ENCODE measurements around the gene NR6A1. TPM values are rescaled to one million over a fixed set of nuclear protein-coding genes. Genes with fewer than 3 reads are reported as not detected.

The NR6A1 gene
- total and polyA plus RNA-seq, 2 experiments from 2014 or later = 44.2 to 139 TPM

DNA sequence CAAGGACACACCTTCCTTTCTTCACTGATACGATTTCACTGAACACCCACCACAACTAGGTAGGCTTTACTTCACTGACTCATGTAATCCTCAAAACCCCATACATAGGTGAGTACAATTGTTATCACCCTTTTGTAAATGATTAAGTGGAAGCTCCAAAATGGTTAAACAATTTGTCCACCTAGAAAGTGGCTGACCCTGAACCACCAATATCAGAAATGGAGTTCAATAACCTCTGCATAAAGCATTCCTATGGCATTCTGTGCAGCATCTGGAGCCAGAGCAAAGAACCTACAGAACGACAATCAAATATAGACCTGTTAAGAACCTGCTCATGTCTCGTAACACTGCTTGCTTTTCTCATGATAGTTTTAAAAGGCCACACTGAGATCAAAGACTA, 213.2 kb downstream of the NR6A1 start (continued):
- TF ChIP-seq, protein P1, sequence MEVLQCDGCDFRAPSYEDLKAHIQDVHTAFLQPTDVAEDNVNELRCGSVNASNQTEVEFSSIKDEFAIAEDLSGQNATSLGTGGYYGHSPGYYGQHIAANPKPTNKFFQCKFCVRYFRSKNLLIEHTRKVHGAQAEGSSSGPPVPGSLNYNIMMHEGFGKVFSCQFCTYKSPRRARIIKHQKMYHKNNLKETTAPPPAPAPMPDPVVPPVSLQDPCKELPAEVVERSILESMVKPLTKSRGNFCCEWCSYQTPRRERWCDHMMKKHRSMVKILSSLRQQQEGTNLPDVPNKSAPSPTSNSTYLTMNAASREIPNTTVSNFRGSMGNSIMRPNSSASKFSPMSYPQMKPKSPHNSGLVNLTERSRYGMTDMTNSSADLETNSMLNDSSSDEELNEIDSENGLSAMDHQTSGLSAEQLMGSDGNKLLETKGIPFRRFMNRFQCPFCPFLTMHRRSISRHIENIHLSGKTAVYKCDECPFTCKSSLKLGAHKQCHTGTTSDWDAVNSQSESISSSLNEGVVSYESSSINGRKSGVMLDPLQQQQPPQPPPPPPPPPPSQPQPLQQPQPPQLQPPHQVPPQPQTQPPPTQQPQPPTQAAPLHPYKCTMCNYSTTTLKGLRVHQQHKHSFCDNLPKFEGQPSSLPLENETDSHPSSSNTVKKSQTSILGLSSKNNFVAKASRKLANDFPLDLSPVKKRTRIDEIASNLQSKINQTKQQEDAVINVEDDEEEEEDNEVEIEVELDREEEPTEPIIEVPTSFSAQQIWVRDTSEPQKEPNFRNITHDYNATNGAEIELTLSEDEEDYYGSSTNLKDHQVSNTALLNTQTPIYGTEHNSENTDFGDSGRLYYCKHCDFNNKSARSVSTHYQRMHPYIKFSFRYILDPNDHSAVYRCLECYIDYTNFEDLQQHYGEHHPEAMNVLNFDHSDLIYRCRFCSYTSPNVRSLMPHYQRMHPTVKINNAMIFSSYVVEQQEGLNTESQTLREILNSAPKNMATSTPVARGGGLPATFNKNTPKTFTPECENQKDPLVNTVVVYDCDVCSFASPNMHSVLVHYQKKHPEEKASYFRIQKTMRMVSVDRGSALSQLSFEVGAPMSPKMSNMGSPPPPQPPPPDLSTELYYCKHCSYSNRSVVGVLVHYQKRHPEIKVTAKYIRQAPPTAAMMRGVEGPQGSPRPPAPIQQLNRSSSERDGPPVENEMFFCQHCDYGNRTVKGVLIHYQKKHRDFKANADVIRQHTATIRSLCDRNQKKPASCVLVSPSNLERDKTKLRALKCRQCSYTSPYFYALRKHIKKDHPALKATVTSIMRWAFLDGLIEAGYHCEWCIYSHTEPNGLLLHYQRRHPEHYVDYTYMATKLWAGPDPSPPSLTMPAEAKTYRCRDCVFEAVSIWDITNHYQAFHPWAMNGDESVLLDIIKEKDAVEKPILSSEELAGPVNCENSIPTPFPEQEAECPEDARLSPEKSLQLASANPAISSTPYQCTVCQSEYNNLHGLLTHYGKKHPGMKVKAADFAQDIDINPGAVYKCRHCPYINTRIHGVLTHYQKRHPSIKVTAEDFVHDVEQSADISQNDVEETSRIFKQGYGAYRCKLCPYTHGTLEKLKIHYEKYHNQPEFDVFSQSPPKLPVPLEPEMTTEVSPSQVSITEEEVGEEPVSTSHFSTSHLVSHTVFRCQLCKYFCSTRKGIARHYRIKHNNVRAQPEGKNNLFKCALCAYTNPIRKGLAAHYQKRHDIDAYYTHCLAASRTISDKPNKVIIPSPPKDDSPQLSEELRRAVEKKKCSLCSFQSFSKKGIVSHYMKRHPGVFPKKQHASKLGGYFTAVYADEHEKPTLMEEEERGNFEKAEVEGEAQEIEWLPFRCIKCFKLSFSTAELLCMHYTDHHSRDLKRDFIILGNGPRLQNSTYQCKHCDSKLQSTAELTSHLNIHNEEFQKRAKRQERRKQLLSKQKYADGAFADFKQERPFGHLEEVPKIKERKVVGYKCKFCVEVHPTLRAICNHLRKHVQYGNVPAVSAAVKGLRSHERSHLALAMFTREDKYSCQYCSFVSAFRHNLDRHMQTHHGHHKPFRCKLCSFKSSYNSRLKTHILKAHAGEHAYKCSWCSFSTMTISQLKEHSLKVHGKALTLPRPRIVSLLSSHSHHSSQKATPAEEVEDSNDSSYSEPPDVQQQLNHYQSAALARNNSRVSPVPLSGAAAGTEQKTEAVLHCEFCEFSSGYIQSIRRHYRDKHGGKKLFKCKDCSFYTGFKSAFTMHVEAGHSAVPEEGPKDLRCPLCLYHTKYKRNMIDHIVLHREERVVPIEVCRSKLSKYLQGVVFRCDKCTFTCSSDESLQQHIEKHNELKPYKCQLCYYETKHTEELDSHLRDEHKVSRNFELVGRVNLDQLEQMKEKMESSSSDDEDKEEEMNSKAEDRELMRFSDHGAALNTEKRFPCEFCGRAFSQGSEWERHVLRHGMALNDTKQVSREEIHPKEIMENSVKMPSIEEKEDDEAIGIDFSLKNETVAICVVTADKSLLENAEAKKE (CRISPR knock-in tag; IDR thresholded peaks at IDR 0.05) = no peak
- TF ChIP-seq CREB1 (CRISPR knock-in tag; IDR thresholded peaks at IDR 0.05; ENCODE audit: low read depth) = no peak
- no peak for TF ChIP-seq ZNF114 (CRISPR knock-in tag; IDR thresholded peaks at IDR 0.05)
- TF ChIP-seq, protein P2, sequence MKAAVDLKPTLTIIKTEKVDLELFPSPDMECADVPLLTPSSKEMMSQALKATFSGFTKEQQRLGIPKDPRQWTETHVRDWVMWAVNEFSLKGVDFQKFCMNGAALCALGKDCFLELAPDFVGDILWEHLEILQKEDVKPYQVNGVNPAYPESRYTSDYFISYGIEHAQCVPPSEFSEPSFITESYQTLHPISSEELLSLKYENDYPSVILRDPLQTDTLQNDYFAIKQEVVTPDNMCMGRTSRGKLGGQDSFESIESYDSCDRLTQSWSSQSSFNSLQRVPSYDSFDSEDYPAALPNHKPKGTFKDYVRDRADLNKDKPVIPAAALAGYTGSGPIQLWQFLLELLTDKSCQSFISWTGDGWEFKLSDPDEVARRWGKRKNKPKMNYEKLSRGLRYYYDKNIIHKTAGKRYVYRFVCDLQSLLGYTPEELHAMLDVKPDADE (IDR thresholded peaks at IDR 0.05) = no peak
- TF ChIP-seq NANOG (IDR thresholded peaks at IDR 0.05; ENCODE audit: borderline replicate concordance) = no peak

DNA sequence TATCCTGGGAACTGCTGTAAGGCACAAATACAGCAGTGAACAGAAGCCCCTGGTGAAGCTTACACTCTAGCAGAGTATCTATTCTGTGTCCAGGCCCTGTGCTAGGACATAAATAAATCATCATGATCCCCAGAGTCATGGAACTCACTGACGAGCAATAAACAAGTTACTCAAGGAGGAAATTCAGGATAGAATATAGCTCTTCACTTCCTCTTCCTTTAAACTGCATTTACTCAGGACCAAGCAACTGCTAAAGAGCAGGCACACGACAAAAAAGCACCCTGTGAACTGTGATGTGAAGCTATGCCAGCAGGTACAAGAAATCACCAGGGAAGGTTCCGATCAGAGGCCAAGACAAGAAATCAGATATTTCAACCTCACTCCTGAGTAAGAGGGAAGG, 216.1 kb downstream of the NR6A1 start:
- H3K9me2 ChIP-seq (ENCODE audit: insufficient read depth) = no peaks in the 10 kb centered on the region
- ATAC-seq (no peak), DNase-seq (ENCODE audit: low spot score) (no peak)
- no peak overlapping the region for H3K27ac Mint-ChIP-seq
- no peak overlapping the region for H3K27ac ChIP-seq (ENCODE audit: low read depth)
- no peaks in the 10 kb centered on the region for H3K9me3 Mint-ChIP-seq
- no peaks in the 10 kb centered on the region for H3K36me3 ChIP-seq (ENCODE audit: insufficient read depth)
- peaks cover 24% of the 10 kb centered on the region for H3K79me2 ChIP-seq (replicated peaks; ENCODE audit: insufficient read depth)
- H3K4me3 ChIP-seq = no peak overlapping the region
- H3K27me3 ChIP-seq (ENCODE audit: insufficient read depth) = no peaks in the 10 kb centered on the region
- H3K36me3 Mint-ChIP-seq (ENCODE audit: low read depth) = peaks cover 5% of the 10 kb centered on the region; the same call in 1 of the 3 replicates
- no peak overlapping the region for H3K4me2 ChIP-seq
- no peaks in the 10 kb centered on the region for H4K20me1 ChIP-seq (replicated peaks; ENCODE audit: insufficient read depth)
- H2AFZ ChIP-seq = no peak overlapping the region
- H3K4me3 Mint-ChIP-seq = no peak overlapping the region
- peaks cover 1% of the 10 kb centered on the region for H3K27me3 Mint-ChIP-seq (ENCODE audit: insufficient read depth, low read depth, poor library complexity)
- peaks cover 22% of the 10 kb centered on the region; the same call in 1 of the 2 replicates for H3K4me1 ChIP-seq (ENCODE audit: insufficient read depth)
- peaks cover 23% of the 10 kb centered on the region for H3K4me1 Mint-ChIP-seq
- H3F3A ChIP-seq (replicated peaks; ENCODE audit: low read depth) = no peaks in the 10 kb centered on the region
- TF ChIP-seq NANOG (IDR thresholded peaks at IDR 0.05; ENCODE audit: borderline replicate concordance) (no peak), ZNF331 (CRISPR knock-in tag; IDR thresholded peaks at IDR 0.05; ENCODE audit: low read depth) (no peak), CREB1 (CRISPR knock-in tag; IDR thresholded peaks at IDR 0.05; ENCODE audit: low read depth) (no peak), EZH2 (IDR thresholded peaks at IDR 0.05; ENCODE audit: low read depth, unreplicated experiment) (no peak), ZNF114 (CRISPR knock-in tag; IDR thresholded peaks at IDR 0.05) (no peak), EZH2phosphoT487 (IDR thresholded peaks at IDR 0.05; ENCODE audit: unreplicated experiment) (no peak), STAT1 (IDR thresholded peaks at IDR 0.05; ENCODE audit: unreplicated experiment) (no peak)
- TF ChIP-seq, protein P3, sequence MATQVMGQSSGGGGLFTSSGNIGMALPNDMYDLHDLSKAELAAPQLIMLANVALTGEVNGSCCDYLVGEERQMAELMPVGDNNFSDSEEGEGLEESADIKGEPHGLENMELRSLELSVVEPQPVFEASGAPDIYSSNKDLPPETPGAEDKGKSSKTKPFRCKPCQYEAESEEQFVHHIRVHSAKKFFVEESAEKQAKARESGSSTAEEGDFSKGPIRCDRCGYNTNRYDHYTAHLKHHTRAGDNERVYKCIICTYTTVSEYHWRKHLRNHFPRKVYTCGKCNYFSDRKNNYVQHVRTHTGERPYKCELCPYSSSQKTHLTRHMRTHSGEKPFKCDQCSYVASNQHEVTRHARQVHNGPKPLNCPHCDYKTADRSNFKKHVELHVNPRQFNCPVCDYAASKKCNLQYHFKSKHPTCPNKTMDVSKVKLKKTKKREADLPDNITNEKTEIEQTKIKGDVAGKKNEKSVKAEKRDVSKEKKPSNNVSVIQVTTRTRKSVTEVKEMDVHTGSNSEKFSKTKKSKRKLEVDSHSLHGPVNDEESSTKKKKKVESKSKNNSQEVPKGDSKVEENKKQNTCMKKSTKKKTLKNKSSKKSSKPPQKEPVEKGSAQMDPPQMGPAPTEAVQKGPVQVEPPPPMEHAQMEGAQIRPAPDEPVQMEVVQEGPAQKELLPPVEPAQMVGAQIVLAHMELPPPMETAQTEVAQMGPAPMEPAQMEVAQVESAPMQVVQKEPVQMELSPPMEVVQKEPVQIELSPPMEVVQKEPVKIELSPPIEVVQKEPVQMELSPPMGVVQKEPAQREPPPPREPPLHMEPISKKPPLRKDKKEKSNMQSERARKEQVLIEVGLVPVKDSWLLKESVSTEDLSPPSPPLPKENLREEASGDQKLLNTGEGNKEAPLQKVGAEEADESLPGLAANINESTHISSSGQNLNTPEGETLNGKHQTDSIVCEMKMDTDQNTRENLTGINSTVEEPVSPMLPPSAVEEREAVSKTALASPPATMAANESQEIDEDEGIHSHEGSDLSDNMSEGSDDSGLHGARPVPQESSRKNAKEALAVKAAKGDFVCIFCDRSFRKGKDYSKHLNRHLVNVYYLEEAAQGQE (IDR thresholded peaks at IDR 0.05; ENCODE audit: unreplicated experiment) = no peak
- TF ChIP-seq, protein P4, sequence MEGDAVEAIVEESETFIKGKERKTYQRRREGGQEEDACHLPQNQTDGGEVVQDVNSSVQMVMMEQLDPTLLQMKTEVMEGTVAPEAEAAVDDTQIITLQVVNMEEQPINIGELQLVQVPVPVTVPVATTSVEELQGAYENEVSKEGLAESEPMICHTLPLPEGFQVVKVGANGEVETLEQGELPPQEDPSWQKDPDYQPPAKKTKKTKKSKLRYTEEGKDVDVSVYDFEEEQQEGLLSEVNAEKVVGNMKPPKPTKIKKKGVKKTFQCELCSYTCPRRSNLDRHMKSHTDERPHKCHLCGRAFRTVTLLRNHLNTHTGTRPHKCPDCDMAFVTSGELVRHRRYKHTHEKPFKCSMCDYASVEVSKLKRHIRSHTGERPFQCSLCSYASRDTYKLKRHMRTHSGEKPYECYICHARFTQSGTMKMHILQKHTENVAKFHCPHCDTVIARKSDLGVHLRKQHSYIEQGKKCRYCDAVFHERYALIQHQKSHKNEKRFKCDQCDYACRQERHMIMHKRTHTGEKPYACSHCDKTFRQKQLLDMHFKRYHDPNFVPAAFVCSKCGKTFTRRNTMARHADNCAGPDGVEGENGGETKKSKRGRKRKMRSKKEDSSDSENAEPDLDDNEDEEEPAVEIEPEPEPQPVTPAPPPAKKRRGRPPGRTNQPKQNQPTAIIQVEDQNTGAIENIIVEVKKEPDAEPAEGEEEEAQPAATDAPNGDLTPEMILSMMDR (conservative IDR thresholded peaks at IDR 0.05; ENCODE audit: low read depth in 2 of 2) = no peak
